Common myeloid progenitor, CD34-positive (primary cell): Measurements from ENCODE around the gene FTO.
"Not testable (repeated sequence)": the region's sequence is repeated elsewhere in the genome, so short reads cannot be mapped to it uniquely, and the experiment has no call there.

ENCODE experiments used
- CTCF ChIA-PET: fragments of 350-600 bp; sonication (Branson Sonifier 250); formaldehyde crosslinking; loops from one replicate; lab custom pipeline; 2021; ENCODE audit warnings: antibody characterized with exemption; lab: Charles Lee
- POLR2A ChIA-PET: fragments of 350-600 bp; sonication (Branson Sonifier 250); formaldehyde crosslinking; loops from one replicate; lab custom pipeline; 2021; ENCODE audit warnings: antibody characterized with exemption; lab: Charles Lee
- DNase-seq, 3 donors: peaks; one replicate each; pipeline versions ENCODE4 v3.0.0 to v3.0.0-alpha.2; 2013
- H3K27ac ChIP-seq, 2 experiments: 1 replicate in 1 of 2; 2 replicates in 1 of 2; pipeline ENCODE4 v1.7.0; 2013; ENCODE audit warnings: inconsistent platforms in 2 of 2, low read length in 2 of 2, mild to moderate bottlenecking in 2 of 2, low read depth in 1 of 2, moderate library complexity in 1 of 2; ENCODE audit not compliant: severe bottlenecking in 2 of 2, insufficient read depth in 1 of 2, poor library complexity in 1 of 2
- H3K27me3 ChIP-seq, 5 experiments: replicated peaks in 2 of 5; 1 replicate in 3 of 5; 2 replicates in 2 of 5; pipeline versions ENCODE4 v1.6.1 to v1.7.0; 2013; ENCODE audit warnings: low read length in 4 of 5, mild to moderate bottlenecking in 2 of 5, moderate library complexity in 2 of 5, inconsistent platforms in 1 of 5; ENCODE audit not compliant: insufficient read depth in 5 of 5, control insufficient read depth in 4 of 5
- H3K36me3 ChIP-seq, 4 experiments: 1 replicate in 2 of 4; 2 replicates in 2 of 4; pipeline versions ENCODE4 v1.6.1 to v1.7.0; 2013; ENCODE audit warnings: low read length in 3 of 4, control low read depth in 1 of 4, mild to moderate bottlenecking in 1 of 4; ENCODE audit not compliant: control insufficient read depth in 4 of 4, insufficient read depth in 4 of 4
- H3K4me1 ChIP-seq, 4 experiments: 1 replicate in 3 of 4; 2 replicates in 1 of 4; pipeline versions ENCODE4 v1.6.1 to v1.7.1; 2013; ENCODE audit warnings: low read length in 3 of 4, mild to moderate bottlenecking in 3 of 4, control low read depth in 1 of 4, inconsistent platforms in 1 of 4, moderate library complexity in 1 of 4; ENCODE audit not compliant: control insufficient read depth in 4 of 4, insufficient read depth in 4 of 4; ENCODE audit errors: control extremely low read depth in 1 of 4
- H3K4me3 ChIP-seq, 7 experiments: 1 replicate in 4 of 7; 2 replicates in 3 of 7; pipeline versions ENCODE4 v1.5.1 to v1.7.0; 2013; ENCODE audit warnings: mild to moderate bottlenecking in 7 of 7, low read length in 6 of 7, moderate library complexity in 6 of 7, inconsistent platforms in 2 of 7, low read depth in 2 of 7, control low read depth in 1 of 7; ENCODE audit not compliant: insufficient read depth in 4 of 7, control insufficient read depth in 1 of 7; ENCODE audit errors: extremely low read depth in 1 of 7
- H3K9me3 ChIP-seq, 5 experiments: 1 replicate in 4 of 5; 2 replicates in 1 of 5; pipeline versions ENCODE4 v1.6.1 to v1.7.1; 2013; ENCODE audit warnings: low read length in 4 of 5, mild to moderate bottlenecking in 2 of 5, inconsistent platforms in 1 of 5, low read depth in 1 of 5, moderate library complexity in 1 of 5; ENCODE audit not compliant: control insufficient read depth in 4 of 5, insufficient read depth in 2 of 5; ENCODE audit errors: control extremely low read depth in 1 of 5
- WGBS: methylation state at CpG from one replicate; pipeline ENCODE4 v1.1.5; 2013; ENCODE audit not compliant: insufficient coverage; 5-methylcytosine and 5-hydroxymethylcytosine counted together

FTO gene

DNA sequence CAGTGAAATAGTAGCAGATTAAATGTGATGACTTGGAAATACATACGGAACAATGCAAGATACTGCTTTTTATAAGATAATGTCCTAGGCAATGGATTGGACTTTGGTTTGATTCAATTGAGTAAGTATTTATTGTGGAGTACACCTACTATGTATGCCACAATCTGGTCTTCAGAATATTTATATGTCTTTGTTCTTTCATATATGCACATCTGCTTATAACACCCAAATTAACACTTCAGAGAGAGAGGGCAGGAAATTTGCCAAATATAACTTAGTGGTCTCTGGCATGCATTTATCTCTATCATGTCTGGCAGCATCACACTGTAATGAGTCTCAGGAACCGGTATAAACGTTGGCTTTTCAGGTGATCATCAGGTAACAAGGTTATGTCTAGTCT lies 17.2 kb upstream of the FTO start:
- H3K27me3 ChIP-seq: no peaks in the 10 kb centered on the region
- peaks cover 0 to 6% (median 2%) of the 10 kb centered on the region in 4 experiments for H3K36me3 ChIP-seq
- 100% methylated on average over 1 of the region's 3 CpGs for WGBS
- ChIA-PET CTCF (no interaction called here), POLR2A (no interaction called here)
- no peaks in the 10 kb centered on the region for H3K9me3 ChIP-seq
- no peak overlapping the region for H3K4me3 ChIP-seq
- no peaks in the 10 kb centered on the region for H3K4me1 ChIP-seq
- no peak for DNase-seq
- H3K27ac ChIP-seq: no peak overlapping the region

DNA sequence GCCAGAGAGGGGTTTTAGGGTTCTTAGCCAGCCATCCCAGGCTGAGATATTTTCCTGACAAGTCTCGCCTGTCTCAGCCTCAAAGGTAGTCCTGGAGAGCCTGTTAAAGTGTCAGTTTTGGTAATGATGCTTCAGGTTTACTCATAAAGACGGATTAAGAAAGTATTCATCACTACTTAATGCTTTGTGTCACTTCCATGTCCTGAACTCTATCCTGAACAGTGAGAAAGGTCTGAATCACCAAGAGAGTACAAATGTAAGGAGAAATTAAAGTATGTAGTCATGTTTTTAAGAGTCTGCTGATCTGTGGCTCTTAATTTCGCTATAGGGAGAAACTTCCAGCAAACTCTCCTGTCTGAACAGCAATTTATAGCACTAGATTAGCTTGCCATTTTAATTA lies 14.3 kb upstream of the FTO start:
- CTCF ChIA-PET: no interaction called here
- POLR2A ChIA-PET: no interaction called here
- DNase-seq: no peak

DNA sequence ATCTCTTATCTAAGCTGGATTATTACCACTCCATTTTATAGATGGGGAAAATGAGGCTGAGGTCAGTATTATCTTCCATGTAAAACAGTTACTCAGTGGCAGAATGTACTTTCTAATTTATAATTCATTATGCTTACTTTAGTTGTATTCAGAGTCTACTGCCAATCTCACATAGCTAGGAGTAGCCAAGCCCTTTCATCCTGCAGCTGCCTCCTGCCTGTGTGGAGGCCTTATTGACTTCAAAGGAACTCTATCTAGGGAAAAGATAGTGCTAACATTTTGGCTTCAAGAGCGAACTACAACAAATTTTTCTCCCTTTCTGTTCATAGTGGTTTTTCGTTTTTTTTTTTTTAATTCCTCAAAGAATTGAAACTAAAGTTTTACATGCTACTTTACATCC lies 13.2 kb upstream of the FTO start:
- DNase-seq: no peak
- no CpG with 5 or more reads among the region's 2 CpGs for WGBS
- Histone ChIP-seq H3K4me1 (no peaks in the 10 kb centered on the region), H3K27ac (no peak overlapping the region), H3K36me3 (peaks cover 0 to 6% (median 1%) of the 10 kb centered on the region in 4 experiments), H3K4me3 (no peak overlapping the region), H3K9me3 (no peaks in the 10 kb centered on the region), H3K27me3 (no peaks in the 10 kb centered on the region)
- ChIA-PET CTCF (no interaction called here), POLR2A (interaction anchor here (0.5 kb wide), 1 partner anchor 244 kb away, joined by 9 read pairs; no protein-coding TSS in a partner anchor)

More for the DNA sequence above, 14.3 kb upstream of the FTO start:
- Histone ChIP-seq H3K4me3 (no peak overlapping the region), H3K4me1 (no peaks in the 10 kb centered on the region), H3K27me3 (no peaks in the 10 kb centered on the region), H3K36me3 (peaks cover 0 to 6% (median 2%) of the 10 kb centered on the region in 4 experiments), H3K27ac (no peak overlapping the region), H3K9me3 (no peaks in the 10 kb centered on the region)
- no CpG with 5 or more reads among the region's 3 CpGs for WGBS

- no peaks in the 10 kb centered on the region for H3K4me1 ChIP-seq
- H3K27me3 ChIP-seq: no peaks in the 10 kb centered on the region
- ChIA-PET POLR2A (no interaction called here), CTCF (no interaction called here)
- H3K27ac ChIP-seq: no peak overlapping the region
- no peak overlapping the region for H3K4me3 ChIP-seq
- no peaks in the 10 kb centered on the region for H3K9me3 ChIP-seq
- 100% methylated on average over 1 of the region's 5 CpGs for WGBS
- H3K36me3 ChIP-seq: peaks cover 2% of the 10 kb centered on the region in 4 experiments
- DNase-seq: no peak
These were observed 11.8 kb upstream of the FTO start for GRCh38 chr16:53692146-53692545.

DNA sequence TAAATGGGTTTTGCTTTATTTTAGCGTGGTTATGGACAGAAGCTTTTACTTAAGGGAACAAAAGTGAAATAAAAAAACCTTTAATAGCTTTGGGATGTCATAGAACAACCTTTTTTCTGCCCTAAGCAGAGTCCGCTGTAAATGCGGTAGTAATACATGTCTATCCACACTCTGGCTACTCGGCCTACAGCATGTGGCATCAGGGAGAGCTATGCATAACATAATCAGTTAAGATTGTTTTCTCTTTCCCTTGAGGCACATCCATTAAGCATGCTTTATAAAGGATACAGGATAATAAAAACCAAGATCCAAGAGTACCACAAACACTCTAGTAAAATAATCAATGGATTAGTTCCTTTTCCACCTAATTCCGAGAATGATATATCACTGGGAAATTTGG lies 10.6 kb upstream of the FTO start:
- no peak overlapping the region for H3K27ac ChIP-seq
- ChIA-PET POLR2A (no interaction called here), CTCF (no interaction called here)
- no peak overlapping the region for H3K4me3 ChIP-seq
- DNase-seq: no peak
- 100% methylated on average over 1 of the region's 5 CpGs for WGBS
- no peaks in the 10 kb centered on the region for H3K27me3 ChIP-seq
- peaks cover 2% of the 10 kb centered on the region in 4 experiments for H3K36me3 ChIP-seq
- no peaks in the 10 kb centered on the region for H3K4me1 ChIP-seq
- no peaks in the 10 kb centered on the region for H3K9me3 ChIP-seq

GRCh38 chr16:53695070-53695469 lies 8.9 kb upstream of the FTO start:
- POLR2A ChIA-PET: no interaction called here
- no peaks in the 10 kb centered on the region for H3K9me3 ChIP-seq
- no peak overlapping the region for H3K4me3 ChIP-seq
- no peak overlapping the region for H3K27ac ChIP-seq
- DNase-seq: no peak
- CTCF ChIA-PET: no interaction called here
- WGBS: no CpG with 5 or more reads among the region's 1 CpG
- no peaks in the 10 kb centered on the region for H3K27me3 ChIP-seq
- H3K36me3 ChIP-seq: peaks cover 2% of the 10 kb centered on the region in 4 experiments
- no peaks in the 10 kb centered on the region for H3K4me1 ChIP-seq

- H3K4me1 ChIP-seq, CTCF ChIA-PET, H3K9me3 ChIP-seq, H3K27me3 ChIP-seq, H3K27ac ChIP-seq, H3K4me3 ChIP-seq, H3K36me3 ChIP-seq, DNase-seq, POLR2A ChIA-PET: not testable (repeated sequence)
- WGBS: 100% methylated on average over 7 of the region's 31 CpGs
These were observed 5.7 kb upstream of the FTO start for GRCh38 chr16:53698271-53698670.
